NOMO-1 (cell line): ENCODE measurements around the gene COL1A1.
A peak's percentile ranks its signal among the peaks of the same experiment; 100 is the strongest.

ENCODE experiments used
- DNase-seq, 2 experiments: peaks; one replicate each; lab custom pipeline; 2025; ENCODE audit not compliant: unreplicated experiment in 2 of 2; lab: John Stamatoyannopoulos, UW

The COL1A1 gene

GRCh38 chr17:50145532-50146229 is 55.8 kb downstream of the COL1A1 start:
- no peak for DNase-seq

- no peak for DNase-seq
Observed at GRCh38 chr17:50144845-50145531, 56.4 kb downstream of the COL1A1 start.

GRCh38 chr17:50144355-50144754 is 57.1 kb downstream of the COL1A1 start:
- no peak for DNase-seq

DNA sequence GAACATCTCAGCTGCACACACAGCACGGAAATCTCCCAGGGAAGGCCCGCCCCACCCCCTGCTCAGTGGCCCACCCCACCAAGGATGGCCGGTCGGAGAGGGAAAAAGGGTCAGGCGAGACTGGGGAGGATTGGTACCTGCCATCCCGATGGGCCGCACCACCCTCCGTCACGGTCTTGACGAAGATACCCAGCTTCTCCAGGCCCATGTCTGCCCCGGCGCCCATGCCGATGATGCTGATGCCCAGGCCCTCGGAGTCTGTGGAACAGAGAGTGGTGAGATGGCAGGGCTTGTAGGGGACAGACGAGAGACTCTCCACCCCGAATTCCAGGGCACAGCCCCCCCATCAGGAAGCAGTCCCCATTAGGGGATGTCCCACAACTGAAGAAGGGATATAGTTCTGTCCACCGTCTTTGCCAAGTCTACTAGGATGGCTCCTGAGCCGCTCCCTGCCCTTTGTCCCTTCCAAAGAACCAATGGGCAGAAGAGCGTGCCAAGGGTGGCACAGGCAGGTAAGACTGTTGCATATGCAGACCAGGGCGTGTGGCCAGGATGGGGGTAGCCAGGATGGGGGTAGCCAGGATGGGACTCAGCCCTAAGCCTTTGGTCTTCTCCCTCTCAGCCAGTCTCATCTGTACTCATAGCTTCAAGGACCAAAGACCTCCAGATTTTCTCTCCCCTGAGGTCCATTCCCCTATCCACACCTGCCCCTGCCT is 57.8 kb downstream of the COL1A1 start:
- DNase-seq = no peak

GRCh38 chr17:50141745-50142110 is 59.7 kb downstream of the COL1A1 start:
- DNase-seq = no peak

- DNase-seq = no peak
Observed at GRCh38 chr17:50141026-50141744, 60.2 kb downstream of the COL1A1 start.

- DNase-seq = peak; percentile 45 to 49
Observed at GRCh38 chr17:50139950-50140885, 61.2 kb downstream of the COL1A1 start.

DNA sequence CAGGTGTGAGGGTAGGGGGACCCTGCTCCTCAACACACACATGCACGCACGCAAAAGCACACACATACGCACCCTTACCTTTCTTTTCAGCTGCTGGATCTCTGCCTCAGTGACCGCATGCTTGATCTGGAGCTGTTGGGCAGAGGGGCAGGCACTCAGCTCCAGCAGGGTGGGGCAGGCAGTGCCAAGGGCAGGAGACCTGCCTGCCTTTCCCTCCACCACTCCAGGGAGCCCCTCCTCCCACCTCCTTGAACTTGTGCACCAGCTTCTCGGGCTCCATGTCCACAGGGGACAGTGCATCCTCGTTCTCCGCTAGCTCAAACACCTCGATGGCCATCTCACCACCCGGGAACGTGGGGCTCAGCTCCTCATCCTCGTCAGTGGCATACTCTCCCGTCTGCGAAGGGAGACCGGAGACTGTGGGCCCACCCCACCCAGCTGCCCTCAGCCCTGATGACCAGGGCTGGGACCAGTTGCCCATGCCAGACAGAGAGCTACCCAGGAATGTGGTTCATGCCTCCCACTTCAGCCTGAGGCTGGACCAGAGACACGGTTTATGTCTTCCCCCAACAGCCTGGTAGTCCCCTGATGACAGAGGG is 62.1 kb downstream of the COL1A1 start:
- DNase-seq = no peak

DNA sequence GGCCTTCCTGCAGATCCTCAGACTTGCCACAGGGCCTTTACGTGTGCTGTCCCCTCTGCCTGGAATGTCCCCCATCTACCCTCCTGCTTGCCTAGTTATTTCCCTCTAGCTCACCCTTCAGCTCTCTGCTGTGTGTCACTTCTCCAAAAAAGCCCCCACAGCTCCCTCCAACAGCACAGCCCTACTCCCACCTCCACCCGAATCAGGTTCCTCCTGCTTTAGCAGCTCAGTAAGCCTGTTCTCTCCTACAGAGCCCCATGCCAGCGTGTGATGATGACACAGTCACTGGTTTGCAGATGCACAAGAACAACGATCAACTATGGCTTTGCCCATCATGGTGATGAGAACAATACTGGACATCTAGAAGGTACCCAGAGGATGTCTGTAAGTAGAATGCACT is 64.4 kb downstream of the COL1A1 start:
- no peak for DNase-seq

DNA sequence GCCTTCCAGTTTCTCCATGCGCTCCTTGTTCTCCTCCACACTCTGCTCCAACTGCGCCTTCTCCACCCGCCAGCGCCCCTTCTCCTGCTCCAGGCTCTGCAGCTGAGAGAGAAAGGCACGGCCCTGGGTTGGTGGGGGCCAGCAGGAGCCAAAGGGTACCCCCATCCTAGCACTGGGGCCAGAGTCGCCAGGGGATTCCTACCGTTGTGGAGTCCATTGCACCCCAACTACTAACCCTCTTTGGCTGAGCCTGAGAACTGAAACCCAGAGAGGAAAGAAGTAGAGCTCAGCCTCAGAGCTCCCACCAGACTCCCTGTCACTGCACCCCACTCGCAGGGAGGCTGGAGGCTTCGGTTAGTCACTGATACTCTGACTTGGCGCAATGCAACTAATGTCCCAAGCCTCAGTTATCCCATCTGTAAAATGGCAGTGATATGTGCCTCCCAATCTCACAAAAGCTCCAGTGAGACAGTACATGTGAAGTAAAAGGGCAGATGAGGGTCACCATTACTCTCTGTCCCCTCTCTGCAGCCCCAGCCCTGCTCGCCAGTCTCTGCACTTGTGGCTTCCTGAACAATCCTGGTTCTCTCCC is 65.2 kb downstream of the COL1A1 start:
- no peak for DNase-seq

GRCh38 chr17:50135316-50136095 is 65.9 kb downstream of the COL1A1 start:
- DNase-seq = no peak

DNA sequence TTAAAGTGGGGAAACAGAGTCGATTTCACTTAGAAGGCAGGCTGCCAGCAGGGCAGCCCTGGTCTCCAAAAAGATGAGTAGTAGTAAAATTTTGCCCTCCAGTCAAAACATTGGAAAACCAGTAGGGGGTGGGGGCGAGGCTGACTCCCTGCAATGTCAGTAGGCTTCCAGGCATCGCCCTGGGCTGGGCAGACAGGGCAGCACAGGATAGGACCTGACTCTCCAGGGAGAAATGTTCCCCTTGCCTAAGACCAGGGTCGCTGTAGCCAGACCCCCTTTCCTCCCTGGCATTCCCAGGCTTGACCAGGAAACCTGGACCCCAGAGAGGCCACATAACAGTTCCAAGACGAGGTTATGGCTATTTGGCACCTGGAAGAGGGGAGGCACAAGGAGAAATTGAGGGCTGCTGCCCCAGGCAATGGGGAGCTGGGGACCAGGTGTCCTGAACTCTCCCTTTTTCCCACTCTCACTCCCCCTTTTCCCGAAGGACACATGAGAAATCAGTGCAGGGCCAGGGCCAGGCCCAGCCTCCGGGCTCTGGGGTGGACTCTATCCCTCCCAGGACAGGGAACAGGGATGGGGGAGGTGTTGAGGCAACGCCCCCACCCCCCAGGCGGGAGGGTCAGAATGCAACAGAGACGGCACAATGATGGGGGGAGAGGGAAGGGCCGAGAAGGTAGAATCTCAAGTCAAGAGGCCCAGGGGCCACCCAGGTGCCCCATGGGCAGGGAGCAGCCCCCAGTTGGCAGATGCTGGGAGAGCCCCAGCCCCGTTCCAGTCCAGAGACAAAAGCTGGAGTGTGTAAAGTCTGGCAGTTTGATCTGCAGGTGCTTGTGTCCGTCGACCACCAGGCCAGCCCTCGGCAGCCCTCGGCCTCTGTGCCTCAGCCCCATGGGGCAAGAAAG is 67.0 kb downstream of the COL1A1 start:
- DNase-seq = no peak

GRCh38 chr17:50133769-50134099 is 67.7 kb downstream of the COL1A1 start:
- DNase-seq = no peak
